ENCODE results near the gene HIP1.
"Not testable (repeated sequence)": the region's sequence is repeated elsewhere in the genome, so short reads cannot be mapped to it uniquely, and the experiment has no call there.

DNA sequence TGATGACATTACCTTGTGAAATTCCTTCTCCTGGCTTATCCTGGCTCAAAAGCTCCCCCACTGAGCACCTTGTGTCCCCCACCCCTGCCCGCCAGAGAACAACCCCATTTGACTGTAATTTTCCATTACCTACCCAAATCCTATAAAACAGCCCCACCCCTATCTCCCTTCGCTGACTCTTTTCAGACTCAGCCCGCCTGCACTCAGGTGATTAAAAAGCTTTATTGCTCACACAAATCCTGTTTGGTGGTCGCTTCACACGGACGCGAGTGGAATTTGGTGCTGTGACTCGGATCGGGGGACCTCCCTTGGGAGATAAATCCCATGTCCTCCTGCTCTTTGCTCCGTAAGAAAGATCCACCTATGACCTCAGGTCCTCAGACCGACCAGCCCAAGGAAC, 40.3 kb upstream of the HIP1 start:
- TF ChIP-seq EP300 (IDR thresholded peaks at IDR 0.05; ENCODE audit: low read length) = not testable (repeated sequence)
- TF ChIP-seq, protein P1, sequence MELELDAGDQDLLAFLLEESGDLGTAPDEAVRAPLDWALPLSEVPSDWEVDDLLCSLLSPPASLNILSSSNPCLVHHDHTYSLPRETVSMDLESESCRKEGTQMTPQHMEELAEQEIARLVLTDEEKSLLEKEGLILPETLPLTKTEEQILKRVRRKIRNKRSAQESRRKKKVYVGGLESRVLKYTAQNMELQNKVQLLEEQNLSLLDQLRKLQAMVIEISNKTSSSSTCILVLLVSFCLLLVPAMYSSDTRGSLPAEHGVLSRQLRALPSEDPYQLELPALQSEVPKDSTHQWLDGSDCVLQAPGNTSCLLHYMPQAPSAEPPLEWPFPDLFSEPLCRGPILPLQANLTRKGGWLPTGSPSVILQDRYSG (tag; conservative IDR thresholded peaks at IDR 0.05; ENCODE audit: low read depth) = not testable (repeated sequence)
- TF ChIP-seq, protein P2, sequence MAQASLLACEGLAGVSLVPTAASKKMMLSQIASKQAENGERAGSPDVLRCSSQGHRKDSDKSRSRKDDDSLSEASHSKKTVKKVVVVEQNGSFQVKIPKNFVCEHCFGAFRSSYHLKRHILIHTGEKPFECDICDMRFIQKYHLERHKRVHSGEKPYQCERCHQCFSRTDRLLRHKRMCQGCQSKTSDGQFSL (CRISPR knock-in tag; IDR thresholded peaks at IDR 0.05) = not testable (repeated sequence)
- TF ChIP-seq, protein P2 (tag; IDR thresholded peaks at IDR 0.05) = not testable (repeated sequence)
